HepG2 (cell line): ENCODE results near the gene SSR2. TPM values are rescaled to one million over a fixed set of nuclear protein-coding genes. Genes with fewer than 3 reads are reported as not detected.

ENCODE experiments used
- ETV5 ChIP-seq: IDR thresholded peaks from 2 replicates; pipeline ENCODE4 v1.6.1; 2018; ENCODE audit warnings: missing biosample characterization, missing genetic modification reagents, inconsistent platforms, borderline replicate concordance
- HMGA1 ChIP-seq: sonication (generic); formaldehyde crosslinking; conservative IDR thresholded peaks from 2 replicates; pipeline ENCODE4 v1.4.0; 2020; ENCODE audit warnings: missing genetic modification reagents
- IRX3 ChIP-seq: sonication (generic); formaldehyde crosslinking; IDR thresholded peaks from 2 replicates; pipeline ENCODE4 v1.8.1; 2023; ENCODE audit warnings: mild to moderate bottlenecking, low read depth, missing genetic modification reagents, borderline replicate concordance
- KLF12 ChIP-seq: sonication (generic); formaldehyde crosslinking; IDR thresholded peaks from 2 replicates; pipeline ENCODE4 v1.4.0; 2020; ENCODE audit warnings: missing genetic modification reagents, borderline replicate concordance
- NFE2L1 ChIP-seq: sonication (generic); formaldehyde crosslinking; IDR thresholded peaks from 2 replicates; pipeline ENCODE4 v1.4.0; 2020; ENCODE audit warnings: missing genetic modification reagents, mild to moderate bottlenecking, borderline replicate concordance
- SMC3 ChIP-seq: IDR thresholded peaks from 2 replicates; pipeline ENCODE4 v1.6.1; 2011; ENCODE audit warnings: low read length, improper control_type of control experiment
- SNRNP70 ChIP-seq: fragments of 200-400 bp; formaldehyde crosslinking; IDR thresholded peaks from 2 replicates; pipeline ENCODE4 v1.6.1; 2017; ENCODE audit warnings: mild to moderate bottlenecking, low read depth, low read length, moderate library complexity
- SRSF1 ChIP-seq: fragments of 200-400 bp; formaldehyde crosslinking; optimal IDR thresholded peaks from 2 replicates; pipeline ENCODE3; 2017; ENCODE audit warnings: mild to moderate bottlenecking, low read depth, low read length, moderate library complexity
- ZNF24 ChIP-seq: fragments of 450-650 bp; IDR thresholded peaks from 2 replicates; pipeline ENCODE4 v1.6.1; 2017; ENCODE audit warnings: antibody characterized with exemption, mild to moderate bottlenecking
- ZNF549 ChIP-seq: sonication (generic); formaldehyde crosslinking; IDR thresholded peaks from 2 replicates; pipeline ENCODE4 v1.5.0; 2020; ENCODE audit warnings: missing genetic modification reagents
- ZNF792 ChIP-seq: IDR thresholded peaks from 2 replicates; pipeline ENCODE4 v1.6.1; 2016
- polyA plus RNA-seq, 8 experiments: library from polyadenylated mRNA; depleted of rRNA in 3 of 8; stranded (reverse) in 7 of 8; unstranded in 1 of 8; fragments of >200 nt; fragmentation: Illumina TruSeq in 4 of 8; extraction: Trizol in 4 of 8; gene quantifications; 2 replicates each; pipeline versions ENCODE4 v1.2.1 to v1.2.3, GENCODE V29; 2011 to 2016; ENCODE audit warnings: low read depth in 4 of 8, missing spikeins in 1 of 8, mixed read lengths in 1 of 8; ENCODE audit not compliant: insufficient read depth in 1 of 8
- total RNA-seq, 5 experiments: library from RNA; depleted of rRNA; stranded (reverse); fragments of >200 nt; fragmentation: Illumina TruSeq; extraction: Trizol; gene quantifications; 2 replicates each; pipeline ENCODE4 v1.2.3, GENCODE V29; 2016; ENCODE audit warnings: low read depth in 1 of 5
- TF ChIP-seq, protein P1 (sequence below): IDR thresholded peaks from 2 replicates; pipeline ENCODE4 v1.6.1; 2016; ENCODE audit warnings: low read depth, missing genetic modification reagents, missing compliant biosample characterization
- TF ChIP-seq, protein P2 (sequence below), 2 experiments: sonication (generic) in 1 of 2; formaldehyde crosslinking in 1 of 2; IDR thresholded peaks; 2 replicates each; pipeline versions ENCODE4 v1.6.1 to v1.9.0; 2014 to 2022; ENCODE audit warnings: antibody characterized with exemption in 1 of 2, borderline replicate concordance in 1 of 2, inconsistent platforms in 1 of 2, low read depth in 1 of 2, missing genetic modification reagents in 1 of 2
- TF ChIP-seq, protein P3 (sequence below): IDR thresholded peaks from 2 replicates; pipeline ENCODE4 v1.6.1; 2018; ENCODE audit warnings: missing genetic modification reagents
- TF ChIP-seq, protein P4 (sequence below): sonication (generic); formaldehyde crosslinking; IDR thresholded peaks from 2 replicates; pipeline ENCODE4 v1.4.0; 2020; ENCODE audit warnings: mild to moderate bottlenecking, missing genetic modification reagents

SSR2 gene
- total and polyA plus RNA-seq, 2 of the 13 experiments (the other 11 are each of a cell fraction or from before 2014, with no cell fraction given) = 284 to 461 TPM

DNA sequence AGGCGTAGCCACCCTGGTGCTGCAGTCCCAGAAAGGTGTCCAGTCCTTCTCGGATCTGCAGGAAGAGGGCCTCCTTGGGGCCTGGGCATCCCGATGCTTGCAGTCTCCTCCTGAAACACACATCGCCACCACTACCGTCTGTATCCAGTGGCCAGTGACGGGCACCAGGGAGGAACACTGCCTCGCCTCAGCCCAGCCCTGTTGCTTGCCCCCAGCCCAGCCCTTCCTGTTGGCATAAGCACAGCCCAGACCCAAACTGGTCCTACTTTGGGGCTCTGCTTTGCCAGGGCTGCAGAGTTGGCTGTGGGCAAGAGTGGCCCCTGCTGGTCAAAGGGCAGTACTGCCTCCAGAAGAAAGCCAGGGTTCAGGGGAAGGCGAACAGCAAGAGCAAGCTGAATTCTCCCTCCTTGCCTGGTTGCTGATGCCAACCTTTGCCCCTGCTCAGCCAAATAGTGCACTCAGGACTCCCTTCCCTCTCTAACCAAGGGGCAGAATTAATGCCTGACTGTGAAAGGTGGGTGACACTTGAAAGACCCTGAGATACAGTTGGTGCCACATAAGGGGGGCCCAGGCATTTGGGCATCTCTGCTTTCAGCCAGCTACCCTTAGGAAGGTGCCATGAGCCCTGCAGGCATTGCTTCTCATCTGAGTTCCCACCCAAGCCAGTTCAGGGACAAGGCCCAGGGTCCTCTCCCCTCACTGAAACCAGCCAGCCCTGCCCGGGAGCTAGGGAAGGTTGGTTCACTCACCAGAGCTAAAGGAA is 31.3 kb downstream of the SSR2 start (continued):
- TF ChIP-seq, protein P1, sequence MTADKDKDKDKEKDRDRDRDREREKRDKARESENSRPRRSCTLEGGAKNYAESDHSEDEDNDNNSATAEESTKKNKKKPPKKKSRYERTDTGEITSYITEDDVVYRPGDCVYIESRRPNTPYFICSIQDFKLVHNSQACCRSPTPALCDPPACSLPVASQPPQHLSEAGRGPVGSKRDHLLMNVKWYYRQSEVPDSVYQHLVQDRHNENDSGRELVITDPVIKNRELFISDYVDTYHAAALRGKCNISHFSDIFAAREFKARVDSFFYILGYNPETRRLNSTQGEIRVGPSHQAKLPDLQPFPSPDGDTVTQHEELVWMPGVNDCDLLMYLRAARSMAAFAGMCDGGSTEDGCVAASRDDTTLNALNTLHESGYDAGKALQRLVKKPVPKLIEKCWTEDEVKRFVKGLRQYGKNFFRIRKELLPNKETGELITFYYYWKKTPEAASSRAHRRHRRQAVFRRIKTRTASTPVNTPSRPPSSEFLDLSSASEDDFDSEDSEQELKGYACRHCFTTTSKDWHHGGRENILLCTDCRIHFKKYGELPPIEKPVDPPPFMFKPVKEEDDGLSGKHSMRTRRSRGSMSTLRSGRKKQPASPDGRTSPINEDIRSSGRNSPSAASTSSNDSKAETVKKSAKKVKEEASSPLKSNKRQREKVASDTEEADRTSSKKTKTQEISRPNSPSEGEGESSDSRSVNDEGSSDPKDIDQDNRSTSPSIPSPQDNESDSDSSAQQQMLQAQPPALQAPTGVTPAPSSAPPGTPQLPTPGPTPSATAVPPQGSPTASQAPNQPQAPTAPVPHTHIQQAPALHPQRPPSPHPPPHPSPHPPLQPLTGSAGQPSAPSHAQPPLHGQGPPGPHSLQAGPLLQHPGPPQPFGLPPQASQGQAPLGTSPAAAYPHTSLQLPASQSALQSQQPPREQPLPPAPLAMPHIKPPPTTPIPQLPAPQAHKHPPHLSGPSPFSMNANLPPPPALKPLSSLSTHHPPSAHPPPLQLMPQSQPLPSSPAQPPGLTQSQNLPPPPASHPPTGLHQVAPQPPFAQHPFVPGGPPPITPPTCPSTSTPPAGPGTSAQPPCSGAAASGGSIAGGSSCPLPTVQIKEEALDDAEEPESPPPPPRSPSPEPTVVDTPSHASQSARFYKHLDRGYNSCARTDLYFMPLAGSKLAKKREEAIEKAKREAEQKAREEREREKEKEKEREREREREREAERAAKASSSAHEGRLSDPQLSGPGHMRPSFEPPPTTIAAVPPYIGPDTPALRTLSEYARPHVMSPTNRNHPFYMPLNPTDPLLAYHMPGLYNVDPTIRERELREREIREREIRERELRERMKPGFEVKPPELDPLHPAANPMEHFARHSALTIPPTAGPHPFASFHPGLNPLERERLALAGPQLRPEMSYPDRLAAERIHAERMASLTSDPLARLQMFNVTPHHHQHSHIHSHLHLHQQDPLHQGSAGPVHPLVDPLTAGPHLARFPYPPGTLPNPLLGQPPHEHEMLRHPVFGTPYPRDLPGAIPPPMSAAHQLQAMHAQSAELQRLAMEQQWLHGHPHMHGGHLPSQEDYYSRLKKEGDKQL (CRISPR knock-in tag) = no peak
- no peak for TF ChIP-seq HMGA1
- no peak for TF ChIP-seq SRSF1
- TF ChIP-seq SMC3 = peak; percentile 77
- TF ChIP-seq, protein P2, sequence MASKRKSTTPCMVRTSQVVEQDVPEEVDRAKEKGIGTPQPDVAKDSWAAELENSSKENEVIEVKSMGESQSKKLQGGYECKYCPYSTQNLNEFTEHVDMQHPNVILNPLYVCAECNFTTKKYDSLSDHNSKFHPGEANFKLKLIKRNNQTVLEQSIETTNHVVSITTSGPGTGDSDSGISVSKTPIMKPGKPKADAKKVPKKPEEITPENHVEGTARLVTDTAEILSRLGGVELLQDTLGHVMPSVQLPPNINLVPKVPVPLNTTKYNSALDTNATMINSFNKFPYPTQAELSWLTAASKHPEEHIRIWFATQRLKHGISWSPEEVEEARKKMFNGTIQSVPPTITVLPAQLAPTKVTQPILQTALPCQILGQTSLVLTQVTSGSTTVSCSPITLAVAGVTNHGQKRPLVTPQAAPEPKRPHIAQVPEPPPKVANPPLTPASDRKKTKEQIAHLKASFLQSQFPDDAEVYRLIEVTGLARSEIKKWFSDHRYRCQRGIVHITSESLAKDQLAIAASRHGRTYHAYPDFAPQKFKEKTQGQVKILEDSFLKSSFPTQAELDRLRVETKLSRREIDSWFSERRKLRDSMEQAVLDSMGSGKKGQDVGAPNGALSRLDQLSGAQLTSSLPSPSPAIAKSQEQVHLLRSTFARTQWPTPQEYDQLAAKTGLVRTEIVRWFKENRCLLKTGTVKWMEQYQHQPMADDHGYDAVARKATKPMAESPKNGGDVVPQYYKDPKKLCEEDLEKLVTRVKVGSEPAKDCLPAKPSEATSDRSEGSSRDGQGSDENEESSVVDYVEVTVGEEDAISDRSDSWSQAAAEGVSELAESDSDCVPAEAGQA (IDR thresholded peaks at IDR 0.05; ENCODE audit: low read depth) = no peak
- TF ChIP-seq, protein P2 (CRISPR knock-in tag; IDR thresholded peaks at IDR 0.05; ENCODE audit: borderline replicate concordance) = no peak
- no peak for TF ChIP-seq KLF12
- TF ChIP-seq SNRNP70 = no peak
- no peak for TF ChIP-seq IRX3 (CRISPR knock-in tag)
- TF ChIP-seq ZNF792 (CRISPR knock-in tag) = no peak
- no peak for TF ChIP-seq ZNF549 (CRISPR knock-in tag)
- TF ChIP-seq, protein P3, sequence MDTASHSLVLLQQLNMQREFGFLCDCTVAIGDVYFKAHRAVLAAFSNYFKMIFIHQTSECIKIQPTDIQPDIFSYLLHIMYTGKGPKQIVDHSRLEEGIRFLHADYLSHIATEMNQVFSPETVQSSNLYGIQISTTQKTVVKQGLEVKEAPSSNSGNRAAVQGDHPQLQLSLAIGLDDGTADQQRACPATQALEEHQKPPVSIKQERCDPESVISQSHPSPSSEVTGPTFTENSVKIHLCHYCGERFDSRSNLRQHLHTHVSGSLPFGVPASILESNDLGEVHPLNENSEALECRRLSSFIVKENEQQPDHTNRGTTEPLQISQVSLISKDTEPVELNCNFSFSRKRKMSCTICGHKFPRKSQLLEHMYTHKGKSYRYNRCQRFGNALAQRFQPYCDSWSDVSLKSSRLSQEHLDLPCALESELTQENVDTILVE (CRISPR knock-in tag) = no peak
- no peak for TF ChIP-seq NFE2L1 (CRISPR knock-in tag)
- no peak; the same call in 1 of the 2 replicates for TF ChIP-seq ETV5
- TF ChIP-seq, protein P4, sequence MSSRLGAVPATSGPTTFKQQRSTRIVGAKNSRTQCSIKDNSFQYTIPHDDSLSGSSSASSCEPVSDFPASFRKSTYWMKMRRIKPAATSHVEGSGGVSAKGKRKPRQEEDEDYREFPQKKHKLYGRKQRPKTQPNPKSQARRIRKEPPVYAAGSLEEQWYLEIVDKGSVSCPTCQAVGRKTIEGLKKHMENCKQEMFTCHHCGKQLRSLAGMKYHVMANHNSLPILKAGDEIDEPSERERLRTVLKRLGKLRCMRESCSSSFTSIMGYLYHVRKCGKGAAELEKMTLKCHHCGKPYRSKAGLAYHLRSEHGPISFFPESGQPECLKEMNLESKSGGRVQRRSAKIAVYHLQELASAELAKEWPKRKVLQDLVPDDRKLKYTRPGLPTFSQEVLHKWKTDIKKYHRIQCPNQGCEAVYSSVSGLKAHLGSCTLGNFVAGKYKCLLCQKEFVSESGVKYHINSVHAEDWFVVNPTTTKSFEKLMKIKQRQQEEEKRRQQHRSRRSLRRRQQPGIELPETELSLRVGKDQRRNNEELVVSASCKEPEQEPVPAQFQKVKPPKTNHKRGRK (CRISPR knock-in tag) = no peak
- no peak for TF ChIP-seq ZNF24
